ACC112 (cell line): ENCODE measurements around the gene SEMA4C.

ENCODE experiments used
- H2AFZ ChIP-seq: fragments of 200-600 bp; sonication (generic); one replicate; pipeline ENCODE4 v1.6.0; 2017; ENCODE audit warnings: antibody characterized with exemption, low read length; ENCODE audit not compliant: unreplicated experiment
- H3K27ac ChIP-seq: fragments of 200-600 bp; sonication (generic); 2 replicates; pipeline ENCODE4 v1.5.1; 2014; ENCODE audit warnings: low read depth, mild to moderate bottlenecking, antibody characterized with exemption, low read length, moderate library complexity
- H3K27me3 ChIP-seq: fragments of 200-600 bp; sonication (generic); 2 replicates; pipeline ENCODE4 v1.6.1; 2014; ENCODE audit warnings: mild to moderate bottlenecking, antibody characterized with exemption, low read length, moderate library complexity, mixed read lengths; ENCODE audit not compliant: insufficient read depth
- H3K36me3 ChIP-seq: fragments of 200-600 bp; sonication (generic); 2 replicates; pipeline ENCODE4 v1.6.1; 2016; ENCODE audit warnings: mild to moderate bottlenecking, antibody characterized with exemption, low read length, moderate library complexity, mixed read lengths; ENCODE audit not compliant: insufficient read depth
- H3K4me1 ChIP-seq: fragments of 200-600 bp; sonication (generic); one replicate; pipeline ENCODE4 v1.6.1; 2016; ENCODE audit warnings: low read length, mixed read lengths; ENCODE audit not compliant: insufficient read depth, unreplicated experiment, control insufficient read depth
- H3K4me3 ChIP-seq: fragments of 200-600 bp; sonication (generic); 2 replicates; pipeline ENCODE4 v1.5.1; 2014; ENCODE audit warnings: mild to moderate bottlenecking, low read depth, low read length
- H3K79me2 ChIP-seq: fragments of 200-600 bp; sonication (generic); one replicate; pipeline ENCODE4 v1.6.0; 2016; ENCODE audit warnings: low read length; ENCODE audit not compliant: control insufficient read depth, unreplicated experiment, insufficient read depth

The SEMA4C gene

GRCh38 chr2:96825057-96825456 is 44.8 kb downstream of the SEMA4C start:
- Histone ChIP-seq H3K4me1 (no peaks in the 10 kb centered on the region), H3K27ac (no peak overlapping the region), H3K4me3 (no peak overlapping the region), H3K27me3 (no peaks in the 10 kb centered on the region), H2AFZ (no peak overlapping the region), H3K79me2 (no peaks in the 10 kb centered on the region), H3K36me3 (no peaks in the 10 kb centered on the region)

GRCh38 chr2:96824079-96824870 is 45.6 kb downstream of the SEMA4C start:
- H3K4me3 ChIP-seq: no peak overlapping the region
- H3K27me3 ChIP-seq: no peaks in the 10 kb centered on the region
- H3K4me1 ChIP-seq: no peaks in the 10 kb centered on the region
- H3K79me2 ChIP-seq: no peaks in the 10 kb centered on the region
- H3K36me3 ChIP-seq: no peaks in the 10 kb centered on the region
- no peak overlapping the region for H3K27ac ChIP-seq
- no peak overlapping the region for H2AFZ ChIP-seq

GRCh38 chr2:96823198-96823597 is 46.7 kb downstream of the SEMA4C start:
- Histone ChIP-seq H3K27me3 (no peaks in the 10 kb centered on the region), H3K4me1 (no peaks in the 10 kb centered on the region), H3K4me3 (no peak overlapping the region), H3K79me2 (no peaks in the 10 kb centered on the region), H2AFZ (no peak overlapping the region), H3K36me3 (no peaks in the 10 kb centered on the region), H3K27ac (no peak overlapping the region)

- Histone ChIP-seq H3K27me3 (no peaks in the 10 kb centered on the region), H2AFZ (no peak overlapping the region), H3K27ac (no peak overlapping the region), H3K36me3 (no peaks in the 10 kb centered on the region), H3K79me2 (no peaks in the 10 kb centered on the region), H3K4me3 (no peak overlapping the region), H3K4me1 (no peaks in the 10 kb centered on the region)
Measured at GRCh38 chr2:96822786-96823185, 47.1 kb downstream of the SEMA4C start.

- H3K4me3 ChIP-seq: no peak overlapping the region
- H3K4me1 ChIP-seq: peaks cover 7% of the 10 kb centered on the region
- no peaks in the 10 kb centered on the region for H3K79me2 ChIP-seq
- no peaks in the 10 kb centered on the region for H3K27me3 ChIP-seq
- H3K27ac ChIP-seq: no peak overlapping the region
- H2AFZ ChIP-seq: no peak overlapping the region
- no peaks in the 10 kb centered on the region for H3K36me3 ChIP-seq
Measured at GRCh38 chr2:96821113-96821675, 48.7 kb downstream of the SEMA4C start.

- Histone ChIP-seq H2AFZ (no peak overlapping the region), H3K4me3 (no peak overlapping the region), H3K4me1 (peaks cover 10% of the 10 kb centered on the region), H3K27ac (no peak overlapping the region), H3K36me3 (no peaks in the 10 kb centered on the region), H3K27me3 (no peaks in the 10 kb centered on the region), H3K79me2 (no peaks in the 10 kb centered on the region)
Measured at GRCh38 chr2:96819876-96820511, 49.9 kb downstream of the SEMA4C start.

- peaks cover 11% of the 10 kb centered on the region for H3K4me1 ChIP-seq
- no peaks in the 10 kb centered on the region for H3K27me3 ChIP-seq
- H3K79me2 ChIP-seq: no peaks in the 10 kb centered on the region
- no peak overlapping the region for H3K4me3 ChIP-seq
- H2AFZ ChIP-seq: no peak overlapping the region
- no peaks in the 10 kb centered on the region for H3K36me3 ChIP-seq
- no peak overlapping the region for H3K27ac ChIP-seq
Measured at GRCh38 chr2:96819128-96819875, 50.6 kb downstream of the SEMA4C start.

- H3K79me2 ChIP-seq: no peaks in the 10 kb centered on the region
- no peak overlapping the region for H2AFZ ChIP-seq
- no peak overlapping the region for H3K4me3 ChIP-seq
- peaks cover 11% of the 10 kb centered on the region for H3K4me1 ChIP-seq
- H3K27ac ChIP-seq: no peak overlapping the region
- no peaks in the 10 kb centered on the region for H3K36me3 ChIP-seq
- H3K27me3 ChIP-seq: no peaks in the 10 kb centered on the region
Measured at GRCh38 chr2:96817882-96818281, 52.0 kb downstream of the SEMA4C start.

GRCh38 chr2:96816836-96817702 is 52.8 kb downstream of the SEMA4C start:
- no peak overlapping the region for H3K27ac ChIP-seq
- H3K4me3 ChIP-seq: peak overlapping the region; percentile 83
- H2AFZ ChIP-seq: peak overlapping the region; percentile 56
- H3K27me3 ChIP-seq: no peaks in the 10 kb centered on the region
- H3K4me1 ChIP-seq: peaks cover 14% of the 10 kb centered on the region
- no peaks in the 10 kb centered on the region for H3K36me3 ChIP-seq
- H3K79me2 ChIP-seq: no peaks in the 10 kb centered on the region
